ENCODE results near the gene NADSYN1.

NADSYN1 gene

DNA sequence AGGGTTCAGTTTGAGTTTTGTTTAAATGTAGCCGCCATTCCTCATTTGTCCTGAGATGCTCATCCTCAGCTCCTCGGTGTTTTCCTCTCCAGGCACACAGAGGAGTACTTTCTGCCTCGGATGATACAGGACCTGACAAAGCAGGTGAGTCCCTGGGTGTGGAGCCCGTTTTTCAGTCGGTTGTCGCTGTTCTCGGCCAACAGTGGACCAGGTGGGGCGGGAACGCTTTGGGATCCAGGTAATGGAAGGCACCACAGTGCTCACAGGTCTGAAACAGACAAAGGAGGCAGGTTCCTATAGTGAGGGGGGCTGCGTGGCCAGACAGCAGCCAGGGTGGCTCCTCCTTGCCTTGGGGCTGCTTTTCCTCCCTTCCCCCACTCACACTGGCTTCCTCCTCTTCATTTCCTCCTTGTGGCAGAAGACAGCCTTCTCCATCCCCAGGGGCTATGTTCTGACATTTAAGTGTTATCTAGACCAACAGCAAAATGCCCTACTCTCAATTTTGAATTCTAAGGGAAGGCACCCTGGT, 19.4 kb downstream of the NADSYN1 start:
- TF ChIP-seq, protein P1, sequence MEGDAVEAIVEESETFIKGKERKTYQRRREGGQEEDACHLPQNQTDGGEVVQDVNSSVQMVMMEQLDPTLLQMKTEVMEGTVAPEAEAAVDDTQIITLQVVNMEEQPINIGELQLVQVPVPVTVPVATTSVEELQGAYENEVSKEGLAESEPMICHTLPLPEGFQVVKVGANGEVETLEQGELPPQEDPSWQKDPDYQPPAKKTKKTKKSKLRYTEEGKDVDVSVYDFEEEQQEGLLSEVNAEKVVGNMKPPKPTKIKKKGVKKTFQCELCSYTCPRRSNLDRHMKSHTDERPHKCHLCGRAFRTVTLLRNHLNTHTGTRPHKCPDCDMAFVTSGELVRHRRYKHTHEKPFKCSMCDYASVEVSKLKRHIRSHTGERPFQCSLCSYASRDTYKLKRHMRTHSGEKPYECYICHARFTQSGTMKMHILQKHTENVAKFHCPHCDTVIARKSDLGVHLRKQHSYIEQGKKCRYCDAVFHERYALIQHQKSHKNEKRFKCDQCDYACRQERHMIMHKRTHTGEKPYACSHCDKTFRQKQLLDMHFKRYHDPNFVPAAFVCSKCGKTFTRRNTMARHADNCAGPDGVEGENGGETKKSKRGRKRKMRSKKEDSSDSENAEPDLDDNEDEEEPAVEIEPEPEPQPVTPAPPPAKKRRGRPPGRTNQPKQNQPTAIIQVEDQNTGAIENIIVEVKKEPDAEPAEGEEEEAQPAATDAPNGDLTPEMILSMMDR (IDR thresholded peaks at IDR 0.05; ENCODE audit: insufficient read depth, low read depth, low read length, missing control alignments): no peak
- DNase-seq (ENCODE audit: low read depth): no peak

DNA sequence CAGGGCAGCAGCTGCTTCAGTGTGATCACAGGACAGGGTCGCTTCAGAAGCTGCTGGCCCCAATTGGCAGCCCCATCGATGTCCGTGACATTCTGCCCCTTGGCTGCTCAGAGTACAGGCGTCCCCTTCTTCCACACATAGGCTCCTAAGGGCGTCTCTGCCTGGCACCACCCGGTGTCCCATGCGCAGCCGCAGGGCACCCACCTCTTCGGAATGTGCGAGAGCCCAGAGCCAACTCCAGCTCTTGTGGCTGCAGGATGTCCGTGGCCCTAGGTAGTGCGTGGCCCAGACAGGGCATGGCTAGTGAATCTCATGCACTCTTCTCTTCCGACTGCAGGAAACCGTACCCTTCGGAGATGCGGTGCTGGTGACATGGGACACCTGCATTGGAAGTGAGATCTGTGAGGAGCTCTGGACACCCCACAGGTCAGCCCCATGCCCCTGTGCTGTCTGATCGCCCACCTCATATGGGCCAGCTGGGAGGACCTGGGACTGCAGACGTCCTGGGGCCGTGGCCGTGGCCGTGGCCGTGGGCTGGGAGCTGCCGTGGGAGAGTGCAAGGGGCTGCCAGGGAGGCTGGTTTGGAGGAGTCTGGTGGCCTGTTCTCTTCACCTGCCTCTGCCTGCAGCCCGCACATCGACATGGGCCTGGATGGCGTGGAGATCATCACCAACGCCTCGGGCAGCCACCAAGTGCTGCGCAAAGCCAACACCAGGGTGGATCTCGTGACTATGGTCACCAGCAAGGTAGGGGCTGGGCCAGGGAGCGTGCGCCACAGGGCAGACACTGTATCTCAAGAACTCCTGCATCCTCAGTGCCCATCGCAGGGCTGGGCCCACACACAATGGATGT, 20.2 kb downstream of the NADSYN1 start:
- no peak for DNase-seq (ENCODE audit: low read depth)
- TF ChIP-seq, protein P1 (IDR thresholded peaks at IDR 0.05; ENCODE audit: insufficient read depth, low read depth, low read length, missing control alignments): no peak
- H3K4me3 ChIP-seq (ENCODE audit: low read depth, low read length): no peak overlapping the region

More for the DNA sequence above, 19.4 kb downstream of the NADSYN1 start:
- no peak overlapping the region for H3K4me3 ChIP-seq (ENCODE audit: low read depth, low read length)

DNA sequence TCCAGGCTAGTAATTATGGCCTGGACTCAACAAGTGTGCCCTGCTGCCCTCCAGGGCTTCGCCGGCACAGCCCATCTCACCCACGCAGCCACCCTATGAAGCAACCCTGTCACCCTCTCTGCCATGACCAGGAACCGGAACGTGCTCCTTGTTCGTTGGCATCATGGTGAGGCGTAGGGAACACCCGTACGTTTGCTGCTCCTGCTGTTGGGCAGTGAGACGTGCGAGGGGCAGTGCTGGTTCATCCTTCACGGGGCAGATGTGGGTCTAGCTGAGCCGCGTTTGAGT, 20.7 kb downstream of the NADSYN1 start:
- TF ChIP-seq, protein P1 (IDR thresholded peaks at IDR 0.05; ENCODE audit: insufficient read depth, low read depth, low read length, missing control alignments): no peak
- no peak overlapping the region for H3K4me3 ChIP-seq (ENCODE audit: low read depth, low read length)
- no peak for DNase-seq (ENCODE audit: low read depth)

DNA sequence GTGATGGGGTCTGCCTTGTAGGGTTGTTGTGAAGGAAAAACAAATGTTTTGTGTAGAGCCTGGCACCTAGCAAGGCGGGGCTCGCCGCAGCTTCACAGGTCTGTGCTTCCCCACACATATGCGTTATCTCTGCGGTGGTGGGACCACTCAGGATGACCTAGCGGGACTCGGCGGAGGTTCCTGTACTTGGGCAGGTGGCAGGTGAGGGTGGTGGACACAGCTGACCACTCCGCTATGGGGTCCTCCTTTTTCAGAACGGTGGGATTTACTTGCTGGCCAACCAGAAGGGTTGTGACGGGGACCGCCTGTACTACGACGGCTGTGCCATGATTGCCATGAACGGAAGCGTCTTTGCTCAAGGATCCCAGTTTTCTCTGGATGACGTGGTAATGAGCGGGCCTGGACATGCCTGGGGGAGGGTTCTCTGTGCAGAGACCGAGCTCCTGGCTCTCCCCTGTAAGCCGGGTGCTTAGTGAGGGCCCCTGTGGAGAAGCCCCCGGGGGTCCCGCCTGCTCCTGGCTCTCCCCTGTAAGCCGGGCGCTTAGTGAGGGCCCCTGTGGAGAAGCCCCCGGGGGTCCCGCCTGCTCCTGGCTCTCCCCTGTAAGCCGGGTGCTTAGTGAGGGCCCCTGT, 21.3 kb downstream of the NADSYN1 start:
- DNase-seq (ENCODE audit: low read depth): no peak
- TF ChIP-seq, protein P1 (IDR thresholded peaks at IDR 0.05; ENCODE audit: insufficient read depth, low read depth, low read length, missing control alignments): no peak
- no peak overlapping the region for H3K4me3 ChIP-seq (ENCODE audit: low read depth, low read length)

DNA sequence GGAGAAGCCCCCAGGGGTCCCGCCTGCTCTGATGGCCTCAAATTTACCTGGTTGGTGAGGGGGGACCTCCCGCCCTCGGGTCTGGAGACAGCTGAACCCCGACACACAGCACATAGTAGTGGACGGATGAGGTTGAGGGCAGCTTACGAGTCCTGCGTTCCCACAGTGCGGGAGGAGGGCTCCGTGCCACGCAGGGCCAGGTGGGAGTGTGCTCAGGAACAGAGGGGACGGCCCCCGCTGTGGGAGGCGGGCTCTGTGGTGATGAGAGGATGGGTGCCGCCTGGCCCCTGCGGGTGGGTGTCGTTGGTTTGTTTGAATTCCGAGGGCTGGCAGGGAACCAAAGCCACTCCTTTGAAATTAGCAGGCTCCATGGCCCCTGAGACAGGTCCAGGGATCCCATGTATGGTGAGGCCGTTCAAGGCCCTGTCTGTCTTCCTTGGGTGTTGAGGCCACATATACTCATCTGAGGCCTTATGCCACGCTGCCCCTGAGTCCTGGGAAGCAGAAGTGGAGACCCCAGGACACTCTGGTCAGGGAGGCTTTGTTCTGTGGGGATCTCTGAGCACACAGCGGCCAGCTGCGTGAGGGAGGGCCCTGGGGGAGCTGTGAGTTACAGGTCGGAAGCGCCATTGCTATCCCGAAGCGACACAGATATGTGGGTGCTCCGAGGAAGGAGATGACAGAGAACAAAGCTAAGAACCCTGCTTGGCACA, 21.9 kb downstream of the NADSYN1 start:
- H3K4me3 ChIP-seq (ENCODE audit: low read depth, low read length): no peak overlapping the region
- TF ChIP-seq, protein P1 (IDR thresholded peaks at IDR 0.05; ENCODE audit: insufficient read depth, low read depth, low read length, missing control alignments): no peak
- no peak for DNase-seq (ENCODE audit: low read depth)

GRCh38 chr11:71476031-71476430, 23.0 kb downstream of the NADSYN1 start:
- TF ChIP-seq, protein P1 (IDR thresholded peaks at IDR 0.05; ENCODE audit: insufficient read depth, low read depth, low read length, missing control alignments): no peak
- no peak for DNase-seq (ENCODE audit: low read depth)
- H3K4me3 ChIP-seq (ENCODE audit: low read depth, low read length): no peak overlapping the region
